T-helper 1 cell (primary cell): ENCODE results near the gene EGFR.

ENCODE experiments used
- DNase-seq, 5 donors: peaks; one replicate each; pipeline ENCODE4 v3.0.0-alpha.2; 2012 to 2020

EGFR gene

GRCh38 chr7:55036950-55037736 is 18.3 kb downstream of the EGFR start:
- DNase-seq = no peak

- no peak for DNase-seq
Observed at GRCh38 chr7:55043691-55044370, 25.0 kb downstream of the EGFR start.

GRCh38 chr7:55044371-55044717 is 25.5 kb downstream of the EGFR start:
- DNase-seq = no peak

GRCh38 chr7:55044791-55045190 is 26.0 kb downstream of the EGFR start:
- no peak for DNase-seq

- no peak for DNase-seq
Observed at GRCh38 chr7:55046582-55047342, 27.9 kb downstream of the EGFR start.

- no peak for DNase-seq
Observed at GRCh38 chr7:55048221-55048859, 29.5 kb downstream of the EGFR start.

- no peak for DNase-seq
Observed at GRCh38 chr7:55050281-55050680, 31.5 kb downstream of the EGFR start.

- DNase-seq = no peak
Observed at GRCh38 chr7:55052081-55052480, 33.3 kb downstream of the EGFR start.

- DNase-seq = no peak
Observed at GRCh38 chr7:55052741-55053427, 34.1 kb downstream of the EGFR start.

GRCh38 chr7:55053651-55054571 is 35.1 kb downstream of the EGFR start:
- DNase-seq = no peak

GRCh38 chr7:55054758-55055157 is 35.9 kb downstream of the EGFR start:
- DNase-seq = no peak

GRCh38 chr7:55055479-55055878 is 36.7 kb downstream of the EGFR start:
- DNase-seq = no peak

GRCh38 chr7:55056068-55056467 is 37.3 kb downstream of the EGFR start:
- no peak for DNase-seq

- DNase-seq = no peak
Observed at GRCh38 chr7:55056577-55057480, 38.0 kb downstream of the EGFR start.

- no peak for DNase-seq
Observed at GRCh38 chr7:55058314-55058713, 39.5 kb downstream of the EGFR start.

- DNase-seq = no peak
Observed at GRCh38 chr7:55059021-55059420, 40.2 kb downstream of the EGFR start.

- no peak for DNase-seq
Observed at GRCh38 chr7:55060085-55060484, 41.3 kb downstream of the EGFR start.

- no peak for DNase-seq
Observed at GRCh38 chr7:55060636-55061022, 41.8 kb downstream of the EGFR start.

GRCh38 chr7:55061726-55062499 is 43.1 kb downstream of the EGFR start:
- DNase-seq = no peak

GRCh38 chr7:55063061-55063460 is 44.2 kb downstream of the EGFR start:
- no peak for DNase-seq
